NT2/D1 (cell line): Measurements from ENCODE around the gene MMP15.

ENCODE experiments used
- YY1 ChIP-seq: IDR thresholded peaks from 2 replicates; pipeline ENCODE4 v1.6.1; 2011; ENCODE audit not compliant: insufficient read length, insufficient read depth
- ZNF274 ChIP-seq: IDR thresholded peaks from 2 replicates; pipeline ENCODE4 v1.6.1; 2011; ENCODE audit warnings: mild to moderate bottlenecking, low read depth, low read length

DNA sequence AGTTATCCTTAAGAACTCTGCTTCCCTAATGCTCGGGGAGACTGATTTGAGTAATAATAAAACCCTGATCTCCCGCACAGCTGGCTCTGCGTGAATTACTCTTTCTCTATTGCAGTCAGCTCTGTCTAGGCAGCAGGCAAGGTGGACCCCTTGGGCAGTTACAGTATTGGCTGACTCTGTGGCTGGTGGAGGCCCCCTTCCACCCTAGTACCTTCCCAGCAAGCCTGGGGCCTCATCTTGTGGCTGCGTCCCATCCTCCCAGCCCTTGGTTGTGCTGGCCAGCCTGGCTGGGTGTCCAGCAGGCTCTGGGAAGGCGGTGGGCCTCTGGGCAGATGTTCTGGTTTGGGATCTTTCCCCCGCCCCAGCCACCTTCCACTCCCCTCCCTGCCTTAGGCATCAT lies 59.1 kb downstream of the MMP15 start:
- TF ChIP-seq ZNF274 (no peak), YY1 (no peak)
